Stimulated activated CD4-positive, alpha-beta T cell treated with anti-CD3 and anti-CD28 coated beads, Interleukin-1b, Interleukin-23, amount 100 ng/mL, for 1 hour (primary cell): ENCODE measurements around the gene PEAR1.

Experiments used
- DNase-seq, 2 donors: peaks; one replicate each; pipeline ENCODE4 v3.0.0-alpha.2; 2020; ENCODE audit warnings: low read depth in 2 of 2

The PEAR1 gene

DNA sequence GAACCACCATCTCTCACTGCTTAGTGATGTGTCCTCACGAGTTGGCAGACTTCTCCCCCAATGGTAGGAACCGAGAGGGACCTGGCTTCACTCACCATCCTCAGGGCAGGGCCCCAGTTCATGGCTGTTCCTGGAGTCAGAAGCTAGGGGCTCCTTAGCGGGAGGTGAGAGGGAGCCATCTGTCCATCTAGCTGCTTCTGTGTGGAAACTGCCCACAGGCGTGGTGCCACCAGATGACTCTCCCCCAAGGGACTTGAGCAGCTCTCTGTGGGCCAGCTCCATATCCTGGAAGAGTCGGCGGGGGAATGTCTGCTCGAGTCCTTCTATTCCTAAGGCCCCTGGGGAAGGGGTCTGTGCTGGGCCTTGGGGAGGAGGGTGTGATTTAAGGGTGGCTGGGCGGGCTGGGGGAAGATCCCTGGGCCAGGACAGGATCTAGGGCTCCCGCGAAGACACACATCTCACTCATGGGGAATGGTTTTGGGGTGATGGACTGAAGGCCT, 43.3 kb downstream of the PEAR1 start:
- no peak for DNase-seq

- no peak for DNase-seq
Observed at GRCh38 chr1:156937883-156938282, 44.4 kb downstream of the PEAR1 start.

DNA sequence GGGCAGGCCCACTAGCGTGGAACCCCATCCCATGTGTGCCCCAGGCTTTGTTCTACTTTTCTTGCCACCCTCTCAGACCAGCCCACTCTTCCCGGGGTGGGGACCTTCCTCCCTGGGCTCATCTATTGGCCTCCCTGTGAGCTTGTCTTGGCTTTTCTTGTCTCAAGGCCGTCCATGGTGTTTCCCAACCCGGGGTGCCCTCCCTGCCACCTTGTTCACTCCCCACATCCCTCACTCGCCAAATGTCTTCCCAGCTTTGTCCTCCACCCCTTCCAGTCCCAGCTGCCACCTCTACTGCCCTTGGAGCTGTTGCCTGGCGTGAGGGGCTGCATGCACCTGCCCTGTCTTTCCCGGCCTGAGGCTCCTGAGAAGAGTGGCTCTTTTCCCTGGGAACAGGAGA, 45.3 kb downstream of the PEAR1 start:
- no peak for DNase-seq

GRCh38 chr1:156939786-156940334, 46.3 kb downstream of the PEAR1 start:
- no peak for DNase-seq

DNA sequence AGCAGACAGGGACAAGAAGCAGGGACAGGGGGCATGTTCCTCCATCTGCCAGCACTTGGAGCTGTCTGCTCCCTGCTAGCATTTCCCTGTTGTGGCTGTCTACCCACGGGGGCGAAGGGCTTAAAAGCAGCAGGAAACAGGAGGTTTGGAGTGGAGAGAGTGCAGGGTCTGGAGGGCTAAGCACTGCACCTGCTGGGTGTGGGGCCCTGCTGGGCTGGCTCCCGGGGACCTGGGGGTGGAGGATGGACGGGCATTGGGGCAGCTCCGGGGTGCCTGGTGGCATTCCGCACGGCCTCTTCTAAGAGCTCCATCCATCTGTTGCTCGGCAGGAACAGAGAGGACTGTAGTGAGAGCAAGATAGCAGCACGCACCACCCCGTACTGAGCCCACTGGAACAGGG, 48.2 kb downstream of the PEAR1 start:
- DNase-seq = no peak

DNA sequence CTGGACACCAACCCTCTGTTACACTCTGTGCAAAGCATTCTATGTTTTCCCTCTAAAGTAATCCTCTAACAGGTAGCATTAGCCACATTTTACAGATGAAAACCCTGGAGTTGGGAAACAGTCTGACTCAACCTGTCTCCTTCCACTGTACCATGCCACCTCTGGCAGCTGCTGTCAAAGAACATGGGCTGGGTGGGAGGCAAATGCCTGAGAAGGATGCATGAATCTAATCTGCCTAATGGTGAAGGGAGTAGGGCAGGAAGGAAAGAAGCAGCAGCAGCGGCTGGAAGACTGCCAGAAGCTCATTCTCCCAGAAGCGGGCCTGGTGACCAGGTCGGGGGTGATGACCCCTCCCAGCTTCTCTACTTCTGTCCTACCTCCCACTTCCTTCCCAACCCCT, 48.7 kb downstream of the PEAR1 start:
- DNase-seq = no peak

- no peak for DNase-seq
Observed at GRCh38 chr1:156942576-156942975, 49.1 kb downstream of the PEAR1 start.

- DNase-seq = no peak
Observed at GRCh38 chr1:156943756-156944155, 50.2 kb downstream of the PEAR1 start.

DNA sequence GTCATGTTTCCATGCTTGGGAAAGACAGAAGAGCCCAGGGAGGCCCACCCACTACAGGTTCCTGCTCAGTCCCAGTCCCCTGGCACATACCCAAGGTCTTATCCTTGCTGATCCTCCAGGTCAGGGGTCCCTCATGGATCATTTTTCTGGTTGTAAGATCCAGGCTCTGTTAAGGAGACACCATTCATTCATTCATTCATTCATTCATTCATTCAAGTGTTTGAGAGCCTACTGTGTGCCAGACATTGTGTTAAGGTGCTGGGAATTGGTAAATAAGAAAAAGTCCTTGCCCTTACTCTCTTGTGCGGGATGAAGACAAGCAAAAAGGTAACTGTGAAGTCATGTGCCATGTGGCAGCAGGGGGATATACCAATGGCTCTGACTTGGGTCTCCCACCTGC, 50.8 kb downstream of the PEAR1 start:
- DNase-seq = no peak

DNA sequence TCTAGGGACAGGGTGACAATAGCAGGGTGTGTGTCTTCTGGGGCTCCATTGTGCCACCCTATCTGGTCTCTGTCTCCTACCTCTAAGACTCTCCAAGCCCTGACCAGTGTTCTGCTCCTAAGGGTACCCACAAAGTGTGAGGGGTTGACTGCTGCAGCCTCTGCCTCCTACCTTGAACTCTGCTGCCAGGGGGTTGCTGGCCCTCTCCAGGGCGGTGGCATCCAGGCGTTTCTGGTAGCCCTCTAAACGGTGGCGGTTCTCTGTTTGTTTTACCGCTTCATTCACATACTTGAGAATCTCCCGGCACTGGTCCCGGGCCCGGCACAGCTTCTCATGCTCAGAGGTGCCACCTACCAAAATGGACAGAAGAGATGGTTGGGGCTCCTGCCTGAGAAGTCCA, 51.3 kb downstream of the PEAR1 start:
- no peak for DNase-seq

GRCh38 chr1:156945881-156946661, 52.6 kb downstream of the PEAR1 start:
- DNase-seq = no peak

- DNase-seq = no peak
Observed at GRCh38 chr1:156947127-156947526, 53.6 kb downstream of the PEAR1 start.

- no peak for DNase-seq
Observed at GRCh38 chr1:156947818-156948525, 54.5 kb downstream of the PEAR1 start.

DNA sequence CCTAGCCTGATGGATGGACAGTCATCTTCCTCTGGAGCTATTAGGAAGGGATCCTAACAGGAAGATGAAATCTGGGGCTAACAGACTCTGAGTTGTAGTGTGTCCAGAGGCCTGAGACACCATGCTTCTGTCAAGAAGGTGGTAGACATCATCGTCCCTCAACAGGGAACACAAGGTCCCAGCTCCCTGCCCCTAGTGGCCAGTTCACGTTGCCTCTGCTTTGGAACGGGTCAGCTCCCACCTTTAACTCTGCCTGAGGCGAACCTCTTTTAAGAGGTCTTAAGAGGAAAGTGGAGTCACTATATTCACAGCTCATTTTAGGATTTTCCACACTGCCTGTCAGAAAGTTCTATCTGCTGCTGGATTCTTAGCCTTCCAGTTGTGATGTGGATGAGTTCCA, 55.2 kb downstream of the PEAR1 start:
- no peak for DNase-seq

DNA sequence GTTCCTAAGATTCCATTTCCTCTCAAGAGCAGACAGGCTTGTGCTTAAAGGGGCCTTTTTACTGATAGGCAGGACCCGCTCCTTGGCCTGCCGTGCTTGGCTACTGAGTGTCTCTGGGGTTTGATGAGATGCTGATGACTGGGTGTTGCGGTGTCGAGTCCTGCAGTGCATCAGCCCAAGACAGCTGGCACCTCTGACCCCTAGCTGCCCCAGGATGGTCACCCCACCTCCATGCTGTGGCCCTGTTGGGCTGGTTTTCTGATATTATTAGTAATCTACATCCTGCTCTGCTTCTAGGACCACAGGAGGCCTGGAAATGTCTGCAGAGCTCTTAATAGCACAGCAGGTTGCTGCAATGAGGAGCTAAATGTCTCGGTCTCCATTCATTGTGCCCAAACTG, 55.6 kb downstream of the PEAR1 start:
- DNase-seq = no peak

DNA sequence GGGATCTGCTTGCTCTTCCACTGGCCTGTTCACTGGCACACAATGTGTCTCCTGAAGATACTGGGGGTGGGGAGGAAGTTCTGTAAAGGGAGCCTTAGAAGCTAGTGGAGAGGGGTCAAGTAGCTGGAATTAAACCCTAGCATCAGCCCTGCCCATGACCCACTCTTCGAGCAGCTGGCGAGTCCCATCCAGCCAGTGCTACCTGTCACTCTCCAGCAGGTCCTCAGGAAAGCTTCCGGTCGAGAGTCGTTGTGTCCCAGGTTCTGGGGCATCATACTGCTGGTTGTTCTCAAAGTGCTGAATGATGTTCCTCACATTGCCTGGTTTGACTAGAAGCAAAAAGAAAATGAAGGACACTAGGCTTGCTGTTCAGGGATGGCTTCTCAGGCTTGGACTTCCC, 57.9 kb downstream of the PEAR1 start:
- no peak for DNase-seq

DNA sequence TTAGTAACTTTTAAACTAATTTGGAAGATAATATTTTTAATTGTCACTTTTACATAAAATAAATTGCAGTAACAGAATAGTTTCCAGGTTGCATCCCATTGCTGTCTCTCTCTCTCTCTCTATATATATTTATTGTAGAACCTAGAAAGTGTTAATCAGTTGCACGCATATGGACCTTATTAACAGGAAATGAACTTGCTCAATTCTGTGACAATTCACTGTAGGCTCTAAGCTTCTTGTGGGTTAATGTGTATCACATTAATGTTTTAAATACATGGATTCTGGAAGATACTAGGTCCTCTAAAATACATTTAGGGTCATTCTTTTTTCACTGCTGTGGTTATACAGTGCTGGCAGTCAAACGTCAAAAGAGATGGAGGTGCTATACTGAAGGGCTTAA, 60.1 kb downstream of the PEAR1 start:
- no peak for DNase-seq

GRCh38 chr1:156956333-156956732, 62.8 kb downstream of the PEAR1 start:
- no peak for DNase-seq

DNA sequence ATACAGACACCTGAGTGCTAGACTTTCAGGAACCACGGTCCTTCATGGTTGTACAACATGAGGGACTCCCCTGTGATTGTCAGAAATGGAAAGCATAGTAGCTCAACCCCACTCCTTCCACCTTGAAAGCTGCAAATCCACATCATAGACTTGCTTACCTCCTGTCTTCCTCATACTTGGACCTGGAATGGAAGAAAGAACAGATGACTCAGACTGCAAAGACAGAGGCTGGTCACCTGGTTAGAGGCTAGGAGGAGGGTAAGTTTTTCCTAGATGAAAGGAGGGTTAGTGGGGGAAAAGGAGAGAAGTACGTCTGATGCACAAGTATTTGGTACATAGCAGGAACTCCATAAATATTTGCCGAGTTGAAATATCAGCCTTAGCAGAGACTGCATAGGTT, 64.1 kb downstream of the PEAR1 start:
- DNase-seq = no peak

- DNase-seq = no peak
Observed at GRCh38 chr1:156958247-156958714, 64.8 kb downstream of the PEAR1 start.

DNA sequence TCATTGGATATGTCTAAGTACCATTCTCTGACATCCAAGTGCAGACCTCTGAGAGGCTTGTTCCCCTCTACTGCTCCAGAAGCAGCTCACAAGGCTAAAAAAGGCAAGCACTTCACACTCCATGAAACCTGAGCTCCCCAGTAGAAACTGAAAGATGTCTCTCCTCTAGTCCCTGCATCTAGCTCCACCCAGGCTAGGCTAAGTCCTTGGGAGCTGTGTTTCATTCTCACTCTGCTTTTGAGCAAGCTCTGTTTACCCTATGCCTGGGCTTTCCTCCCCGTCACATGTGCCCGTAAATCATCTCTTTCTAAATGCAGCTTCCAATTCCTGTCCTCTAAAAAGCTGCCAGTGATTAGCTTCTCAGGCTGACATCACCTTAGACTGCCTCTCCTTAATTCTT, 65.9 kb downstream of the PEAR1 start:
- DNase-seq = no peak

GRCh38 chr1:156959925-156960324, 66.4 kb downstream of the PEAR1 start:
- no peak for DNase-seq

- DNase-seq = no peak
Observed at GRCh38 chr1:156961709-156962108, 68.2 kb downstream of the PEAR1 start.
